ENCODE results near the gene DENND2A.
A peak's percentile ranks its signal among the peaks of the same experiment; 100 is the strongest.
"Not testable (repeated sequence)": the region's sequence is repeated elsewhere in the genome, so short reads cannot be mapped to it uniquely, and the experiment has no call there.

The DENND2A gene

GRCh38 chr7:140673774-140674155, 33.2 kb upstream of the DENND2A start:
- no peak for DNase-seq

- DNase-seq = peak; percentile 22
Observed at GRCh38 chr7:140673063-140673773, 32.6 kb upstream of the DENND2A start.

GRCh38 chr7:140672382-140673062, 31.9 kb upstream of the DENND2A start, which contains the start of gene ADCK2:
TSS of gene ADCK2 (plus strand) at chr7:140672945. CDS start at chr7:140673331, 386 bp downstream.
- DNase-seq = no peak

- DNase-seq = no peak
Observed at GRCh38 chr7:140671966-140672365, 31.4 kb upstream of the DENND2A start.

- DNase-seq = no peak
Observed at GRCh38 chr7:140670343-140670935, 29.8 kb upstream of the DENND2A start.

- not testable (repeated sequence) for DNase-seq
Observed at GRCh38 chr7:140669862-140670261, 29.2 kb upstream of the DENND2A start.

- no peak for DNase-seq
Observed at GRCh38 chr7:140669352-140669751, 28.7 kb upstream of the DENND2A start.

- no peak for DNase-seq
Observed at GRCh38 chr7:140668641-140669040, 28.0 kb upstream of the DENND2A start.

GRCh38 chr7:140667476-140667875, 26.9 kb upstream of the DENND2A start:
- DNase-seq = peak; percentile 16

- DNase-seq = not testable (repeated sequence)
Observed at GRCh38 chr7:140662938-140663337, 22.3 kb upstream of the DENND2A start.

- no peak for DNase-seq
Observed at GRCh38 chr7:140661124-140661523, 20.5 kb upstream of the DENND2A start.

- DNase-seq = peak; percentile 60
Observed at GRCh38 chr7:140659856-140660255, 19.2 kb upstream of the DENND2A start.

GRCh38 chr7:140657891-140658290, 17.3 kb upstream of the DENND2A start:
- no peak for DNase-seq

- peak; percentile 54 for DNase-seq
Observed at GRCh38 chr7:140656548-140657515, 16.2 kb upstream of the DENND2A start.

GRCh38 chr7:140655511-140656408, 15.1 kb upstream of the DENND2A start:
- no peak for DNase-seq

GRCh38 chr7:140654661-140655060, 14.0 kb upstream of the DENND2A start:
- DNase-seq = no peak

- DNase-seq = no peak
Observed at GRCh38 chr7:140654109-140654387, 13.4 kb upstream of the DENND2A start.

GRCh38 chr7:140653319-140654108, 12.9 kb upstream of the DENND2A start:
- DNase-seq = peak; percentile 77

- DNase-seq = no peak
Observed at GRCh38 chr7:140650367-140650766, 9.8 kb upstream of the DENND2A start.

GRCh38 chr7:140649556-140650205, 9.1 kb upstream of the DENND2A start:
- peak; percentile 69 for DNase-seq
